ENCODE measurements around the gene CCDC7. TPM values are rescaled to one million over a fixed set of nuclear protein-coding genes. Genes with fewer than 3 reads are reported as not detected.

The CCDC7 gene
- total RNA-seq, 4 donors from 2014 or later: 4.6 to 12.9 (median 5.9) TPM

GRCh38 chr10:32922170-32922569 lies 476.2 kb downstream of the CCDC7 start:
- TF ChIP-seq POLR2A (IDR thresholded peaks at IDR 0.05): no peak
- TF ChIP-seq CTCF (IDR thresholded peaks at IDR 0.05 in 4 of 5, conservative IDR thresholded peaks at IDR 0.05 in 1 of 5): no peak
- H3K36me3 ChIP-seq: peaks cover 0 to 93% of the 10 kb centered on the region in 2 donors
- intact Hi-C loops (cut with DNase I; ENCODE audit: low total_unique reads) (no loop called here), in situ Hi-C loops (cut with MboI; ENCODE audit: low sequenced_read_pairs in 4 of 4) (no loop called here)
- no peak for ATAC-seq
- H3K4me3 ChIP-seq: no peak overlapping the region
- no peaks in the 10 kb centered on the region for H3K27me3 ChIP-seq
- H3K4me1 ChIP-seq: no peaks in the 10 kb centered on the region
- no peak overlapping the region for H3K27ac ChIP-seq
- no peak for DNase-seq
- H3K9me3 ChIP-seq: no peaks in the 10 kb centered on the region

- Histone ChIP-seq H3K27me3 (no peaks in the 10 kb centered on the region), H3K36me3 (peaks cover 0 to 100% of the 10 kb centered on the region in 2 donors), H3K4me1 (no peaks in the 10 kb centered on the region), H3K9me3 (no peaks in the 10 kb centered on the region), H3K27ac (no peak overlapping the region), H3K4me3 (no peak overlapping the region)
- DNase-seq (no peak), ATAC-seq (no peak)
- in situ Hi-C loops (cut with MboI; ENCODE audit: low sequenced_read_pairs in 4 of 4) (no loop called here), intact Hi-C loops (cut with DNase I; ENCODE audit: low total_unique reads) (no loop called here)
- no peak for TF ChIP-seq CTCF (IDR thresholded peaks at IDR 0.05 in 4 of 5, conservative IDR thresholded peaks at IDR 0.05 in 1 of 5)
- TF ChIP-seq POLR2A (IDR thresholded peaks at IDR 0.05): no peak
Observed at GRCh38 chr10:32923134-32923533, 477.2 kb downstream of the CCDC7 start.

- Histone ChIP-seq H3K27me3 (no peaks in the 10 kb centered on the region), H3K4me1 (no peaks in the 10 kb centered on the region), H3K4me3 (no peak overlapping the region), H3K27ac (no peak overlapping the region), H3K9me3 (no peaks in the 10 kb centered on the region), H3K36me3 (peaks cover 0 to 99% of the 10 kb centered on the region in 2 donors)
- no peak for DNase-seq
- in situ Hi-C loops (cut with MboI; ENCODE audit: low sequenced_read_pairs in 4 of 4): no loop called here
- intact Hi-C loops (cut with DNase I; ENCODE audit: low total_unique reads): no loop called here
- no peak for ATAC-seq
- no peak for TF ChIP-seq POLR2A (IDR thresholded peaks at IDR 0.05)
- no peak for TF ChIP-seq CTCF (IDR thresholded peaks at IDR 0.05 in 4 of 5, conservative IDR thresholded peaks at IDR 0.05 in 1 of 5)
Observed at GRCh38 chr10:32923849-32924248, 477.9 kb downstream of the CCDC7 start.

Other genes starting within 250 kb of the CCDC7 start
- 10 to 100 TPM; 25.0 to 37.9 (median 29.3) TPM for gene EPC1, start 99.0 kb upstream of the CCDC7 start, total RNA-seq